Suprapubic skin (tissue), 3 donors: ENCODE data around the gene TMEM80.
A peak's percentile ranks its signal among the peaks of the same experiment; 100 is the strongest.

Experiments
- CTCF ChIP-seq, 2 donors: fragments of 200-600 bp in 1 of 2; fragments of 450-650 bp in 1 of 2; sonication (generic) in 1 of 2; IDR thresholded peaks; one replicate each; pipeline ENCODE4 v1.5.1; 2016 to 2019; ENCODE audit warnings: antibody characterized with exemption in 2 of 2, mild to moderate bottlenecking in 1 of 2, moderate library complexity in 1 of 2
- EP300 ChIP-seq: sonication (generic); formaldehyde crosslinking; IDR thresholded peaks from one replicate; pipeline ENCODE4 v1.6.1; 2017; ENCODE audit warnings: antibody characterized with exemption
- POLR2A ChIP-seq, 2 donors: fragments of 450-650 bp; IDR thresholded peaks; one replicate each; pipeline ENCODE4 v1.6.1; 2017; ENCODE audit warnings: antibody characterized with exemption in 2 of 2, mild to moderate bottlenecking in 2 of 2, moderate library complexity in 2 of 2

- TF ChIP-seq CTCF (IDR thresholded peaks at IDR 0.05) (peak in 1 of 2 donors; percentile 11), POLR2A (IDR thresholded peaks at IDR 0.05) (no peak), EP300 (no peak)
Observed at GRCh38 chr11:706439-706956, 10.9 kb downstream of the TMEM80 start.
